Dendritic cell treated with granulocyte-macrophage colony-stimulating factor and Interleukin-4, amounts not matched to agents 40 ng/mL and 50 ng/mL, for 4 days (primary cell): Measurements from ENCODE around the gene SOAT2.
A peak's percentile ranks its signal among the peaks of the same experiment; 100 is the strongest.

Source experiments
- H3K27ac Mint-ChIP-seq: one replicate; pipeline ENCODE4 v1.8.0; 2022; ENCODE audit warnings: mild to moderate bottlenecking, mixed read lengths
- H3K27me3 Mint-ChIP-seq: one replicate; pipeline ENCODE4 v1.8.0; 2022; ENCODE audit warnings: mild to moderate bottlenecking, mixed read lengths
- H3K36me3 Mint-ChIP-seq: one replicate; pipeline ENCODE4 v1.8.0; 2022; ENCODE audit warnings: low read depth, mixed read lengths
- H3K4me1 Mint-ChIP-seq: one replicate; pipeline ENCODE4 v1.8.0; 2022; ENCODE audit warnings: low read depth, mixed read lengths
- H3K4me3 Mint-ChIP-seq: one replicate; pipeline ENCODE4 v1.8.0; 2022; ENCODE audit warnings: mild to moderate bottlenecking, moderate library complexity, mixed read lengths
- H3K9me3 Mint-ChIP-seq: one replicate; pipeline ENCODE4 v1.8.0; 2022; ENCODE audit warnings: mixed read lengths
- intact Hi-C: fragments of 100-400 bp; cut with micrococcal nuclease; formaldehyde crosslinking; loops from one replicate; pipeline ENCODE4 v1.15.0; 2022

The SOAT2 gene

DNA sequence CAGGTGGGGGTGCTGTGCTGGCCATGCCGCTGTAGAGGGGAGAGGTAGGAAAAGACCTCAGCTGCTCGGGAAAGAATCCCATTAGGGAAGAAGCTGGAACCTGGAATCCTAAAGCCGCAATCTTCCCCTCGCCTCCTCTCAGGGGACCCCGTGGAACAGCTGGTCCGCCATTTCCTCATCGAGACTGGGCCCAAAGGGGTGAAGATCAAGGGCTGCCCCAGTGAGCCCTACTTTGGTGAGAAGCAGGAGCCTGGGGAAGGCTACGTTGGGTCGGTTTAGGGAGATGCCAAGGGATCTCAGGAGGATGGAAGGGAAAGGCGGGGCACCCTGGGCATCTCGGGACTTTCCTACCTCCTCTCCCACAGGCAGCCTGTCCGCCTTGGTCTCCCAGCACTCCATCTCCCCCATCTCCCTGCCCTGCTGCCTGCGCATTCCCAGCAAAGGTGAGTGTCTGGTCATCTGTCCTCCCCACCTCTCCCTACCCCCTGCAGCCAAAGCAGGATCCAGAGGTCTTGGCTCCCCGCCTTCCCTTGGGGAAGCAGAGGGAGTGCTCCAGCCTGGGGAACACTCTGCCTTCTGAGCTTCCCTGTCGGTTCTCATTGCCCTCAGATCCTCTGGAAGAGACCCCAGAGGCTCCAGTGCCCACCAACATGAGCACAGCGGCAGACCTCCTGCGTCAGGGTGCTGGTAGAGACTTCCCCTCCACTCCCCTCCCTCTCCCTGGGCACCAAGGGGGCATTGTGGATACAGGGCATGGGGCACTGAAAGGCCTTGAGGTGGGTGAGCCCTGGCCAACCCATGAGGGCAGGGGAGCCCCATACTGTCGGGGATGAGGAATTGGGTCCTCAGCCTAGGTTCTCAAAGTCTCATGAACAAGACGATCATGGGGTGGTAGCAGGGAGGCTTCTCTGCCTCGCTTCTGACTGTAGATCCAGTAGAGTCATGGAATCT, 41.0 kb upstream of the SOAT2 start:
- H3K27ac Mint-ChIP-seq, result peak overlapping the region; percentile 14
- intact Hi-C loops, result no loop called here
- peaks cover 44% of the 10 kb centered on the region for H3K36me3 Mint-ChIP-seq
- H3K9me3 Mint-ChIP-seq, result no peaks in the 10 kb centered on the region
- H3K4me3 Mint-ChIP-seq, result no peak overlapping the region
- peaks cover 27% of the 10 kb centered on the region for H3K27me3 Mint-ChIP-seq
- H3K4me1 Mint-ChIP-seq, result peaks cover 9% of the 10 kb centered on the region

DNA sequence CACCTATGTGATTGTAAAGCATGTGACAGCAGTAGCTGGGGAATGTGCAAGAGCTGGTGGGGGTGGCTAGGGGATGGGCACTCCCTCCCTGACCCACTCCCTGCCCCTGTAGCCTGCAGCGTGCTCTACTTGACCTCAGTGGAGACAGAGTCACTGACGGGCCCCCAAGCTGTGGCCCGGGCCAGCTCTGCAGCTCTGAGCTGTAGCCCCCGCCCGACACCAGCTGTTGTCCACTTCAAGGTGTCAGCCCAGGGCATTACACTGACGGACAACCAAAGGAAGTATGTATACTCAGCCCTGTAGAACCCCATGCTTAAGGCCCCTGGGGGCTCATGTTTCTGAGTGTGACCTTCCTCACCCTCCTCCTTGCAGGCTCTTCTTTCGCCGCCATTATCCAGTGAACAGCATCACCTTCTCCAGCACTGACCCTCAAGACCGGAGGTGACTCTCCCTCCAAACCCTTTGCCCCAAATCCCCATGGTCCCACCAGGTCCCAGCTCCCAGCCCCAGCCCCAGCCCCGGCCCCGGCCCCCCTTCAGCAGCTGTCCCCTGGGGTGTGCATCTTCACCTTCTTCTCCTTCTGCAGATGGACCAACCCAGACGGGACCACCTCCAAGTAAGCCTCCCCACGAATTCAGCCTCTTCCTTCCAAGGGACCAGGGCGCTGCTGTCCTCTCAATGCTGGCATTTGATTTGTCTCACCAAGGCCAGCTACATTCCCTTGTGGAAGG, 40.1 kb upstream of the SOAT2 start:
- Mint-ChIP-seq H3K27ac (no peak overlapping the region), H3K4me3 (no peak overlapping the region), H3K9me3 (no peaks in the 10 kb centered on the region), H3K27me3 (peaks cover 22% of the 10 kb centered on the region), H3K36me3 (peaks cover 52% of the 10 kb centered on the region), H3K4me1 (peaks cover 9% of the 10 kb centered on the region)
- intact Hi-C loops, result no loop called here

DNA sequence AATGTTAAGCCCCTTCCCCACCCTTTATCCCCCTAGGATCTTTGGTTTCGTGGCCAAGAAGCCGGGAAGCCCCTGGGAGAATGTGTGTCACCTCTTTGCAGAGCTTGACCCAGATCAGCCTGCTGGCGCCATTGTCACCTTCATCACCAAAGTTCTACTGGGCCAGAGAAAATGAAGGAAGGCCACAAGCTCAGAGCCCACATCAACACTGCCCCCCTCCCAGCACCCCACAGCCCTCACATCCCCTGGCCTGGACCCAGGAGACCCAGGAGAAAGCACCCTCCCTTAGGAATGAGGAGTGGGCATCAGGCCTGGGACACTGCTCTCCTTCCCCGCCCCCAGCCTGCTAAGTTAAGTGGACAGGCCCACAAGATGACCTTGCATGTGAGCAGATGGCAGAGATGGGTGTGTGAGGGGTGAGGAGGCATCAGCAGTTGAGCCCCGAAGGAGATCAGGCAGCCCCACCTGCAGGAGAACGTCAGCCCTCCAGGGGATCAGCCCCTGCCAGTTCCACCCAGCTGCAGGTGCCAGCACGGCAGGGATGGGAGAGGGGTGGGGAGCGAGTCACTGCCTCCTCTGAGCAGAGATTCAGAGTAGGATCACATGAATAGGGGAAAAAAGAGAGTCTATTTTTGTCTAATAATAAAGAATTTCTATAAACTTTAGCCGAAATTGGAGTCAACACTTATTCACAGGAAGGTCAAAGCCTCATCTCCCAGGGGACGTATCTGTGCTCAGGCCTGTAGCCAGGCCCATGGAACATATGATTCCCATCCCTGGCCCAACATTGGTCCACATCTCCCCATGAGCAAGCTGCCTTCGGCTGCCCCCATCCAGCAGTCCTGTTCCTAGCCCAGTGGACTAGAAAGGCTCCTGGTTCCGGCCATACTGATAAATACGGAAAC, 39.3 kb upstream of the SOAT2 start:
- intact Hi-C loops, result no loop called here
- Mint-ChIP-seq H3K4me1 (peaks cover 15% of the 10 kb centered on the region), H3K9me3 (no peaks in the 10 kb centered on the region), H3K27me3 (peaks cover 22% of the 10 kb centered on the region), H3K36me3 (peaks cover 60% of the 10 kb centered on the region), H3K4me3 (no peak overlapping the region), H3K27ac (no peak overlapping the region)

DNA sequence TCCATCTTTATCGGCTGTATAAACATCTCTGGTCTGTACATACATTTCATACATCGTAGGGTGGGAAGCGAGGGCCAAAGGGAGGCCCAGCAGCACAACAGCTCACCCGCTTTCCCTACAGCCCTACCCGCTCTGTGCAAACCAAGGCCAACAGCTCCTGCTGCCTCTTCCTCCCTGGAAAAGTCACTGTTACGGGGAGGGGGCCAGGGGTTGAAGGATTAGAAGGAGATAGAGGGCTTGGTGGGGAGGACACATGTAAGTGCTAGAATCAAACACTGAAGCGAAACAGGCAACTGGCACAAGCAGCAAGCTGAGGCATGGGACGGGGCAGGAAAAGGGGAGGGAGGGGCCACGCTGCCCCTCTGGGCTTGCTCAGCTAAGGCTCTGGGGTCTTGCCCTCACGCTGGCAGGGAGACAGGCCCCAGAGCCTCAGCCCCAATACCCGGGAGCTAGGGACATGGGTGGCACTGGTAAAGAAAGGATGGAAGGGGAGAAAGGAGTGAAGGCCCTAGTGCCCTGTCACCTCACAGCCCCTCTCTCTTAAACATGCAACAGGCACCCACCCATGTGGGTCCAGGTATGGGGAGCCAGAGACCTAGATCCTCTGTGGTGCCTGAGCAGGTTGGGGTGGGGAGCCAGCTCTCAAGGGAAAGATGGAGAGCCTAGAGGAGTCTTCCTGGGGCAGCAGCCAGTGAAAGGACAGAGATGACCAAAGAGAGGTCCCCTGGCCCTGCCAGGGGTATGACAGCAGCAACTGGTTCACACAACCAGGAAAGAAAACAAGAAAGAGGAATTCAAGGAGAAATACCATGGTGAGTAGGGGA, 38.5 kb upstream of the SOAT2 start:
- Mint-ChIP-seq H3K27me3 (peaks cover 19% of the 10 kb centered on the region), H3K9me3 (no peaks in the 10 kb centered on the region), H3K4me3 (no peak overlapping the region), H3K27ac (no peak overlapping the region), H3K36me3 (peaks cover 69% of the 10 kb centered on the region), H3K4me1 (peaks cover 21% of the 10 kb centered on the region)
- intact Hi-C loops, result no loop called here

DNA sequence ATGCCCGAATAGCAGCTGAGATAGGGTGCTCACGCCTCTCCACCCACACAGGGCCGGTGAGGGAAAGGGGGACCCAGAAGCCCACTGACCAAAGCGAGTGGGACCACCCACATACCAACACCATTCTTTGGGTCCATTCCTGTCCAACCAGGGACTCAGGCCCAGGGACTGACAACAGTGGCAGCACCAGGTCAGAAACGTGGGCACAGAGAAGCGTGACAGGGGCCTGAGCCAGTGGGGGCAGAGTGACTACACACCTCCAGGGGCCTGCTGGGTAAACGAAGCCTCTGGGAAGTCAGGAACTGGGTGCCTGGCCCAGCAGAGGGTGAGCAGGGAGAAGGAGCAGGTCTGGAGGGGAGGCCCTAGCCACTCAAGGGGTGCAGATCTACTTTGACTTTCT, 37.8 kb upstream of the SOAT2 start:
- Mint-ChIP-seq H3K27ac (no peak overlapping the region), H3K9me3 (no peaks in the 10 kb centered on the region)
- intact Hi-C loops, result no loop called here

DNA sequence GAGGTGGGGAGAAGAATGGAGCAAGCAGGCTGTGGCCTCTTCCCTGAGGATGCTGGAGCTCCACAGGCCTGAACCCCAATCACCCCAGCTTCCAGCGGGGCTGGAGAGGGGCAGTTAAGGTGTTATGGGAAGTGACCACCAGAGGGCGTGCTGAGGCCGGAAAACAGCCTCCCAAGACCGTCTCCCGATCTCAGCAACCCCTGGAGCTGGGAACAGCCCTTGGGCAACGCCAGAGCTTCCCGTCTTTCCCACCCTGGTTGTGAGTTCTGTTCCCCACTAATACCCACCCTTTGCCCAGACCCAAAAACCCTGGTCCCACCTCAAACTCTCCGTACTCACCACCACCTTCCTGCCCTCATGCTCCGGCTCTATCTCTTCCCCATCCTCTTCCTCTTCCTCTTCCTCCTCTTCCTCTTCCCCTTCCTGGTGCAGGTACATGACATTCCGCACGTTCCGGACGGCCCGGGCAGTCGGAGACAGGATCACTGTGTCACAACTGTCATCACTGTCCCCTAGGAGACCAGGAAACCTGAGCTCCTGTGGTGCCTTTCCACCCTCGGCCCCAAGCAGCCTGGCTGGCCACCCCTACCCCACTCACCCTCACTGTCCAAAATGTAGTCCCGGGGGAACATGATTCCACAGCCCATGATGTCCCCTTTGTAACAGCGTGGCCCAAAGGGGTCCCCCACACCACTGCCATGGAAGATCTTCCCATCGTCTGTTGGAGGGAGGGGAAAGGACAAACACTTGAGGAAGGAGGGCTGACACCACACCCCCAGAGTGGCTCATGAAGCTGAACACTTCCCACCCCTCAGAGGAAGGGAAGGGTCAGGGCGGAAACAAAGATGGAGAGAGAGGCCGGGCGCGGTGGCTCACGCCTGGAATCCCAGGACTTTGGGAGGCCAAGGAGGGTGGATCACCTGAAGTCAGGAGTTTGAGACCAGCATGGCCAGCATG, 37.0 kb upstream of the SOAT2 start:
- H3K36me3 Mint-ChIP-seq, result peaks cover 83% of the 10 kb centered on the region
- peaks cover 31% of the 10 kb centered on the region for H3K4me1 Mint-ChIP-seq
- intact Hi-C loops, result loop anchor here (1.0 to 2.0 kb wide), 2 partner anchors 33 to 131 kb away; no protein-coding TSS in a partner anchor
- no peaks in the 10 kb centered on the region for H3K9me3 Mint-ChIP-seq
- H3K27ac Mint-ChIP-seq, result no peak overlapping the region
- no peak overlapping the region for H3K4me3 Mint-ChIP-seq
- peaks cover 10% of the 10 kb centered on the region for H3K27me3 Mint-ChIP-seq

More for the DNA sequence above, 37.8 kb upstream of the SOAT2 start:
- no peak overlapping the region for H3K4me3 Mint-ChIP-seq
- H3K36me3 Mint-ChIP-seq, result peaks cover 75% of the 10 kb centered on the region
- H3K27me3 Mint-ChIP-seq, result peaks cover 14% of the 10 kb centered on the region
- H3K4me1 Mint-ChIP-seq, result peaks cover 23% of the 10 kb centered on the region

DNA sequence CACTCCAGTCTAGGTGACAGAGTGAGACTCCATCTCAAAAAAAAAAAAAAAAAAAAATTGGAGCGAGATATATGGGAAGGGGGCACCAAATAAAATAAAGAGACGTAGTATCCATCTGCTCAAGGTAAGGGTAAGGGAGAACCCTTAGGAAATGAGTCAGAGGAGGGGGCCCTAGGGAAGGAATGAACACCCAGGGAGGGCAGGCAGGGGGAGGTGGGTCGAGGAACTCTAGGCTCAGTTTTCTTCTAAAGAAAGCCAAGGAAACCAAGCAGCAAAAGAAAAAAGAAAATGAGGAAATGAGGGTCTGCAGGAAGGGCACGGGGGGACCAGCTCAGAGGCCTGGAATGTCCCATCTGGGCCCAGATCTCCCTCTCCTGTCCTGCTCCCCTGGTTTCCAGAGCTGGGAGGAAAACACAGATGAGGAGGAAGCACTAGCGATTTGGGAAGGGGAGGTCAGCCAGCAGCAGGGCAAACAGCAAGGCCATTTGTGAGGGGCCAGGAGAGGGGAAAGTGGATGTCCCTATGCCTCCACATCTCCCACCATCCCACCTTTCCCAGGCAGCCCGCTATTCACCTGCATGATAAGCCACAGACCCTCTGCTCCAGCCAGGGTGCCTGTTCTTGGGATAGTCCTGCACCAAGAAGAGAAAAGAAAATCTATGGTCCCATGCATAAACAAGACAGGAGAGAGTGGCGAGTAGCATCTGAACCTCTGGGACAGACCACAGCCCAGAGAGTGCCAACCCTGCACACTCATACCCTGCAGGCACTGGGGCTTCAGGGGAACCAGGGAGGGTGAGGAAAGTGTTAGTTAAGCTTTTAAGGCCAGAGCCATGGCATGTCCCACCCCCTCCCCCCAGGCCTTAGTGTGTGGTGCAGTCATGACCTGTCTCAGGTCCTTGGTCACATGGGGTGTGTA, 36.0 kb upstream of the SOAT2 start:
- Mint-ChIP-seq H3K27me3 (peaks cover 2% of the 10 kb centered on the region), H3K36me3 (peaks cover 93% of the 10 kb centered on the region), H3K9me3 (no peaks in the 10 kb centered on the region), H3K4me3 (no peak overlapping the region), H3K27ac (no peak overlapping the region), H3K4me1 (peaks cover 42% of the 10 kb centered on the region)
- intact Hi-C loops, result loop anchor here (2.0 kb wide), 1 partner anchor 129 kb away; no protein-coding TSS in a partner anchor

DNA sequence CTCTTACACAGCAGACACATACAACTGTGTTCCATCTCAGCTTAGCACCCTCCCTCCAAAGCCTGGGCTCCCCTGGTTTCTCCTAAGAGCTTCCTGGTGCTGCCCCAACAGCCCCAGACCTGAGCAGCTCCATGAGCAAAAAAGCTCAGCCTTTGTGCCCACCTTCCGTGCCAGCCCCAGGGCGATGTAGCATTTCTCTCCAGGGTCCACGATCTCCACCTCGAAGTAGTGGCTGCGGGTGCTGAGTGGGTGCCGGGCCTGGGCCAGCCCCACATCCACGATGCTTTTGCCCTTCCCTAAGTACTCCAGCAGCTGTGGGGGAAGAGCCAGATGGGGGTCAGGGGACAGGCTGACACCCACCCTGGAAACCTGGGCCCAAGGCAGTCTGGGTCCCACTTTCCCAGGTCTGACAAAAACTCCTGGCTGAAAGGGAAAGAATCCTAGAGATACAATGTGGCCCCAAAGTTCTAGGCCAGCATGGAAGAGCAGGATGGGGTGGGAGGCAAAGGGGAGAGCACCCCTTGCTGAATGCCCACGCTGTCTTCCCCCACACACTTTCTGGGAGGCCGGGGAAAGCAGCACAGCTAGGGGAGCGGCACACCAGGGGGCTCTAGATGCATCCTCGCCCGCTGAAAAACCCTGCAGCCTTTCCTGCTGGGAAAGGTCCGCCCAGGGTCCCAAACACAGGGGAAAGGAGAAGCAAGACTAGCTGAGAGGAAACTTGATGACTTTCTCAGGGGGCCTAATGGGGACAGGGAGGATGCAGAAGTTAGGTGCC, 35.1 kb upstream of the SOAT2 start:
- Mint-ChIP-seq H3K36me3 (peaks cover 93% of the 10 kb centered on the region), H3K9me3 (no peaks in the 10 kb centered on the region), H3K4me1 (peaks cover 50% of the 10 kb centered on the region), H3K27ac (no peak overlapping the region), H3K27me3 (no peaks in the 10 kb centered on the region), H3K4me3 (no peak overlapping the region)
- intact Hi-C loops, result loop anchor here (2.0 kb wide), 1 partner anchor 129 kb away; no protein-coding TSS in a partner anchor

DNA sequence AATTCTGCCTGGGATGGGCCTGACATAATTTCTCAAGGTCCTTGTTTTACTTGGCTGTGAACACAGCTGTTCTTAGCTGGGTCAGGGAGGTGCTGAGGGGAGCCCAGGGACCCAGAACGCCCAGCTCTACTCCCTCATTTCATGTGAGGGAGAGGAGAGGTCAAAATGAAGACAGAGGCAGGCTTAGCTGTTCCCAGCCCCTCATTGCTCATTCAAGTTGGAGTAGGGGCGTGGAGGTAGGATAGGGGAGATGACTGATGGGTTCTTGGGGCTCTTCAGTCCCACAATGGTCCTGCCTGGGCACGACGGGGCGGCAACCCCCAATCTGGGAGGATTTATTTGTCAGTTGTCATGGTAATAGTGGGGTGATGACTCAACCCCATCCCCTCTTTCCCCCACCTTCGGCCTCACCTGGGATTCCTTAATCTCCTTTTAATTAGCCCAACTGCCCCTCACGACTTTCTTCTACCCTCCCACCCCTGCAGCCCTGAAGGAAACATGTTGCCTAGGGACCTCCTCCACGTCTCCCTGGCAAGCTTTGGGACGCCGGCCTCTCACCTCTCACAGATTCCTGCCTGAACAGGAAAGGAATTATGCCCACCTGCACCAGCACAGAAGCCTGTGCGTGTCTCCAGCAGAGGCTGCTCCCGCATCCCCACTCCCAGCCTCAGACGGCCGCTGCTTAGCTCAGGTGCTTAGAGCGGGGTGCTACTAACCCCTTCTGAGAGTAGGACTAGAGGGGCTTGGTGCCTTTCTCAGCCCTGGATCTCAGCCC, 34.3 kb upstream of the SOAT2 start:
- Mint-ChIP-seq H3K4me1 (peaks cover 57% of the 10 kb centered on the region), H3K4me3 (no peak overlapping the region), H3K27ac (no peak overlapping the region), H3K9me3 (no peaks in the 10 kb centered on the region), H3K36me3 (peaks cover 91% of the 10 kb centered on the region), H3K27me3 (no peaks in the 10 kb centered on the region)
- intact Hi-C loops, result no loop called here

DNA sequence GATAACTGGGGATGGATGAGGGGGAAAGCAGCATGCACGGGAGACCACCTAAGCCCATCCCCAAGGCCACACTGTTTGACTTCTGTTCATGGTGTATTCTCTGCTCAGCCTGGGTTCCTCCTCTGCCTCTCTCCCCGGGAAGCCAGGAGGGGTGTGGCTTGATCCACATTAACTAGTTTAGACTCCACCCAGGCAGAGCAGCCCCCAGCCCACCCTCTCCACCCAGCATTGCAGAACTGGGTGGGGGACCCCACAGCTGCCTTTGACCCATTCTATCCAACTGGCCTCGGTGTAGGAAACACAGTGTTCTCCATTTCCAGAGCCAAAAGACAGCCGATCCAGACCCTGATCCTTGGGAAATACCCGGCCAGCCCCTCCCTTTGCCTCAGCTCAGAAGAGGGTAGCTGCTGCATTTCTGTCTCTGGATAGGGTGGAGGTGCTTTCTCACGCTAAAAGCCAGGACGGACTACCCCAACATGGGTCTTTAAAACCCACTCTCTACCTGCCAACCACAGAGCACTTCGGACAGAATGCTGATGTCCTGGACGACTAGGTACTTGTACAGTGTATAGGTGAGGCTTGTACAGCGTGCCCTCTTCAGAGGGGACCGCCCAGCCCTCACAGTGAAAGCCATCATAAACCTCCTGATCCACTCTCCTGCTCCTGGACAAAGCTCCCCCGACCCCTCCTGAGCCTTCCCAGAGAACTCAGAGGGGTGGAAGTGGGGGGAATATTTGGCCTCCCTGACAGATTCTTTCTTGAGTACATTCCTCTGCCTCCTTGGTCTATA, 33.5 kb upstream of the SOAT2 start:
- Mint-ChIP-seq H3K4me1 (peaks cover 65% of the 10 kb centered on the region), H3K9me3 (no peaks in the 10 kb centered on the region), H3K4me3 (no peak overlapping the region), H3K27me3 (no peaks in the 10 kb centered on the region), H3K27ac (no peak overlapping the region), H3K36me3 (peaks cover 91% of the 10 kb centered on the region)
- intact Hi-C loops, result no loop called here
